Mesendoderm (in vitro differentiated cells): Measurements from ENCODE around the gene NOC2L.
A peak's percentile ranks its signal among the peaks of the same experiment; 100 is the strongest.

ENCODE experiments used
- DNase-seq: peaks from one replicate; pipeline ENCODE4 v3.0.0; 2013
- H2AK5ac ChIP-seq: 2 replicates; pipeline ENCODE4 v1.6.1; 2013; ENCODE audit warnings: low read length, inconsistent platforms
- H2BK120ac ChIP-seq: 2 replicates; pipeline ENCODE4 v1.6.1; 2013; ENCODE audit warnings: low read depth, mild to moderate bottlenecking, low read length, moderate library complexity, mixed read lengths
- H2BK15ac ChIP-seq: replicated peaks from 2 replicates; pipeline ENCODE4 v1.6.1; 2013; ENCODE audit warnings: low read depth, mild to moderate bottlenecking, moderate library complexity
- H2BK5ac ChIP-seq: 2 replicates; pipeline ENCODE4 v1.6.1; 2013; ENCODE audit warnings: low read length, inconsistent platforms
- H3K18ac ChIP-seq: 2 replicates; pipeline ENCODE4 v1.6.1; 2013; ENCODE audit warnings: mild to moderate bottlenecking, low read length, mixed read lengths
- H3K23ac ChIP-seq: one replicate; pipeline ENCODE4 v1.6.1; 2013; ENCODE audit warnings: low read length
- H3K27ac ChIP-seq: 2 replicates; pipeline ENCODE4 v1.5.1; 2013; ENCODE audit warnings: low read depth, mild to moderate bottlenecking, inconsistent platforms, low read length, moderate library complexity
- H3K27me3 ChIP-seq: 2 replicates; pipeline ENCODE4 v1.6.1; 2013; ENCODE audit warnings: low read length, control low read depth, mild to moderate bottlenecking, inconsistent platforms; ENCODE audit not compliant: insufficient read depth, poor library complexity
- H3K36me3 ChIP-seq: 2 replicates; pipeline ENCODE4 v1.6.1; 2013; ENCODE audit warnings: low read length, inconsistent platforms; ENCODE audit not compliant: control insufficient read depth, insufficient read depth
- H3K4ac ChIP-seq: one replicate; pipeline ENCODE4 v1.6.1; 2013; ENCODE audit warnings: low read depth, mild to moderate bottlenecking, low read length, moderate library complexity
- H3K4me1 ChIP-seq: 2 replicates; pipeline ENCODE4 v1.6.1; 2013; ENCODE audit warnings: low read depth, low read length, inconsistent platforms; ENCODE audit not compliant: control insufficient read depth
- H3K4me2 ChIP-seq: 2 replicates; pipeline ENCODE4 v1.6.1; 2013; ENCODE audit warnings: low read length
- H3K4me3 ChIP-seq: 2 replicates; pipeline ENCODE4 v1.5.1; 2013; ENCODE audit warnings: mild to moderate bottlenecking, low read length
- H3K56ac ChIP-seq: one replicate; pipeline ENCODE4 v1.6.1; 2013; ENCODE audit warnings: low read length
- H3K79me1 ChIP-seq: 2 replicates; pipeline ENCODE4 v1.6.1; 2013; ENCODE audit warnings: low read length, inconsistent platforms
- H3K79me2 ChIP-seq: 2 replicates; pipeline ENCODE4 v1.6.1; 2013; ENCODE audit warnings: mild to moderate bottlenecking, low read length; ENCODE audit not compliant: control insufficient read depth, insufficient read depth
- H3K9ac ChIP-seq: 2 replicates; pipeline ENCODE4 v1.6.1; 2013; ENCODE audit warnings: low read length, inconsistent platforms
- H4K5ac ChIP-seq: one replicate; pipeline ENCODE4 v1.6.1; 2013; ENCODE audit warnings: low read length
- H4K8ac ChIP-seq: one replicate; pipeline ENCODE4 v1.6.1; 2013; ENCODE audit warnings: low read depth, mild to moderate bottlenecking, control low read depth, low read length, moderate library complexity
- WGBS: extraction: QIAGEN DNeasy Blood & Tissue Kit; methylation state at CpG from one replicate; pipeline ENCODE4 v1.1.7; 2013; ENCODE audit warnings: low lambda C conversion rate, missing lambda C conversion rate; ENCODE audit not compliant: insufficient coverage; ENCODE audit errors: extremely low coverage; 5-methylcytosine and 5-hydroxymethylcytosine counted together

Gene NOC2L

DNA sequence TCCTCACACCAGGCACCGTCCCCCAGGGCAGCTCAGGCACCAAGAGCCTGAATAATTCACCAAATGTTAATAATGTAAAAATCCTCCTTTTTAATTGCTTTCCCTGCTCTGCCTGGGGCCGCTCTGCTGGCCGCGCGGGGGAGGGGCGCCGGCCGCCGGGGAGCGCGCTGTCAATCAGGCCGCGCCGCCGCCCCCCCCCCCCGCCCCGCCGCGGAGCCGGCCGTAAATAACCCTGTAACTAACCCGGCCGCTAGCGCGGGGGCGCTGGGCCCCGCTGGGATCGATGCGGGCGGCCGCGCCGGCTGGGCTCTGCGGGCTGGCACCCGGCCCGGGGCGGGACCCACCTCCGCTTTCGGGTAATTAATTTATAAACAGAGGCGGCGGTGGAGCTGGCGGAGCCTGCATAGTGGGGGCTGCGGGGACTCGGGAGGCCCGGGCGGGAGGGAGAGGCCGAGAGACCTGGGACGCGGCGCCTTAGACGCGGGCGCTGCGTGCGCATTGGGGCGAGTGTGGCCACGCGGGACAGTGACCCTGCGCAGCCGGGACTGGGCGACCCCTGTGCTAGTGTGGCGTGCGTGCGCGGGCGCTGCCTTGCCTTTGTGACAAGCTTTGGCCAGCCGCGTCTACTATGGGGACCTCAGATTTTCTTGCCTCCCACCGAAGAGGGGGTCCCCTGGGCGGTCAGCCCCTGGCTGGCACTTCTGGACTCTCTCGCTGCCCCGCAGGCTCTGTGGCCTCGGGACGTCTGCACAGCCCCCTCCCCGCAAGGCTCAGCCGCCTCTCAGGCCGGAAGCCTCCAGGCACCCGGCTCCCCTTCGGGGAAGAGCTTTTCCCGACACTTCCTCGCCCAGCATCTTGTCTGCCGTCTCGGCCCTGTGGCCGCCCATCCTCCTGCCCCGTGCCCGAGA is 18.7 kb downstream of the NOC2L start:
- H2BK5ac ChIP-seq: peak overlapping the region; percentile 62
- H3K4me1 ChIP-seq: peaks cover 9% of the 10 kb centered on the region
- H3K23ac ChIP-seq: peak overlapping the region; percentile 98
- WGBS: no CpG with 5 or more reads among the region's 86 CpGs
- no peak overlapping the region for H2BK15ac ChIP-seq
- H3K4ac ChIP-seq: peak overlapping the region; percentile 98
- H2AK5ac ChIP-seq: no peak overlapping the region
- peak overlapping the region; percentile 60 for H3K4me2 ChIP-seq
- H2BK120ac ChIP-seq: peak overlapping the region; percentile 14
- H4K5ac ChIP-seq: no peak overlapping the region
- peak overlapping the region; percentile 90 for H3K9ac ChIP-seq
- H3K18ac ChIP-seq: peak overlapping the region; percentile 61
- H3K79me2 ChIP-seq: no peaks in the 10 kb centered on the region
- H3K56ac ChIP-seq: peak overlapping the region; percentile 96
- H3K36me3 ChIP-seq: no peaks in the 10 kb centered on the region
- no peaks in the 10 kb centered on the region for H3K27me3 ChIP-seq
- peak overlapping the region; percentile 36 for H3K27ac ChIP-seq
- H3K79me1 ChIP-seq: no peaks in the 10 kb centered on the region
- peak; percentile 80 for DNase-seq
- H4K8ac ChIP-seq: no peak overlapping the region
- peak overlapping the region; percentile 31 for H3K4me3 ChIP-seq

DNA sequence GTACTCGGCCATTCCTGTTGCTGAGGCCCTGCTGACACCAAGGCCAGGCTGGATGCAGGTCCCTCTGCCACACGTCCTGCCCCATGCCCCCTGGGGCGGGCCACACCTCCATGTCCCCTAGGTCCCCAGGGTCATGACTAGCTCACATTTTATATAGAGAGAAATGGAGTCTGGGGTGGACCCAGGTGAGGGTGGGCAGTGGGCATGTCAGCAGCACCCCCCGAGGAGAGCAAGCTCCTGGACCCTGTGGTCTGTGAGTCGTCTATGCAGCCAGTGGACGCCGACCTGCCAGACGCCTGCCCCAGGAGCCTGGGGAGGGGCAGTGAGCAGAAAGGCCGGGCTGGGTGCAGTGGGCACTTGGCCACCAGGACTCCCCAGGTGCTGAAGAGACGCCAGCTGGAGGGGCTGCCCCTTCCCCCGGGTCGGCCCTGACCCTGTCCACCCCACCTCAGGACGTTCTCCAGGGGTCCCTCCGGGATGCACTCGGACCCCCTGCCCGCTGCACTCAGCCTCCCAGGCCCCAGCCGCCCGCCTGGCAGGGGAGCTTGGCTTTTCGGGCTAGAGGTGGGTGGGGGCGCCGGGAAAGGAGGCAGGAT is 19.4 kb downstream of the NOC2L start:
- H3K27ac ChIP-seq: no peak overlapping the region
- no peak overlapping the region for H3K4me3 ChIP-seq
- H3K79me2 ChIP-seq: no peaks in the 10 kb centered on the region
- H3K4me1 ChIP-seq: peaks cover 15% of the 10 kb centered on the region
- no peak overlapping the region for H2AK5ac ChIP-seq
- H3K27me3 ChIP-seq: no peaks in the 10 kb centered on the region
- H4K8ac ChIP-seq: no peak overlapping the region
- H3K4me2 ChIP-seq: no peak overlapping the region
- no peak overlapping the region for H2BK15ac ChIP-seq
- H3K23ac ChIP-seq: peak overlapping the region; percentile 38
- peak overlapping the region; percentile 47 for H3K18ac ChIP-seq
- no peaks in the 10 kb centered on the region for H3K79me1 ChIP-seq
- peak overlapping the region; percentile 89 for H3K56ac ChIP-seq
- H3K4ac ChIP-seq: peak overlapping the region; percentile 89
- H2BK5ac ChIP-seq: peak overlapping the region; percentile 59
- no peak overlapping the region for H4K5ac ChIP-seq
- H3K36me3 ChIP-seq: no peaks in the 10 kb centered on the region
- peak overlapping the region; percentile 60 for H3K9ac ChIP-seq
- WGBS: no CpG with 5 or more reads among the region's 21 CpGs
- no peak overlapping the region for H2BK120ac ChIP-seq
- DNase-seq: no peak

DNA sequence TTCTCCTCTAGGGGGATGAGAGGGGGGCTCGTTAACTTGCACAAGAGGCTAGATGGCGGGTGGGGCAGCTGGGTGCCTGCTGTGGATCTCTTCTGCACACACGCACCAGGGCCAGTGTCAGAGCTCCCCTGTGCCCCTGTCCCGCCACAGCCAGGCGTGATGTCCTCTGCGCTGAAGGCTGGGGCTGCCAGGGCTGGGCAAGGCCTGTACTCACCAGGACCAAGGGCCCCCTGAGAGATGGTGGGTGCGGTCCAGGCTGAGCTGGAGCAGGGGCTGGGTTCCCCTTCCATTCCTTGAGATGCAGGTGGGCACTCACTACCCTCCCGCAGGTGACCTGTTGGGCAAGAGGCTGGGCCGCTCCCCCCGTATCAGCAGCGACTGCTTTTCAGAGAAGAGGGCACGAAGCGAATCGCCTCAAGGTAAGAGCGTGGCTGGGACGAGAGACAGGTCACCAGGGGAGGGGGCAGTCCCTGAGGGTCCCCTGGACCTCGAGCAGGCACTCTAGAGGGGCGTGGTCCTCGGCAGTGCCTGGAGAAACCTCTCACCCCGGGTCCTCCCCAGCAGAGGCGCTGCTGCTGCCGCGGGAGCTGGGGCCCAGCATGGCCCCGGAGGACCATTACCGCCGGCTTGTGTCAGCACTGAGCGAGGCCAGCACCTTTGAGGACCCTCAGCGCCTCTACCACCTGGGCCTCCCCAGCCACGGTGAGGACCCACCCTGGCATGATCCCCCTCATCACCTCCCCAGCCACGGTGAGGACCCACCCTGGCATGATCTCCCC is 20.2 kb downstream of the NOC2L start:
- Histone ChIP-seq H3K18ac (peak overlapping the region; percentile 5), H3K79me2 (no peaks in the 10 kb centered on the region), H2BK5ac (peak overlapping the region; percentile 59), H3K23ac (peak overlapping the region; percentile 38), H3K27me3 (no peaks in the 10 kb centered on the region), H2BK120ac (no peak overlapping the region), H3K79me1 (no peaks in the 10 kb centered on the region), H3K4me3 (no peak overlapping the region), H3K9ac (peak overlapping the region; percentile 60), H2AK5ac (no peak overlapping the region), H4K8ac (no peak overlapping the region), H2BK15ac (no peak overlapping the region), H4K5ac (no peak overlapping the region), H3K36me3 (no peaks in the 10 kb centered on the region), H3K4me1 (peaks cover 15% of the 10 kb centered on the region), H3K4me2 (no peak overlapping the region), H3K56ac (peak overlapping the region; percentile 89), H3K27ac (no peak overlapping the region), H3K4ac (peak overlapping the region; percentile 89)
- WGBS: no CpG with 5 or more reads among the region's 30 CpGs
- peak; percentile 75 for DNase-seq

DNA sequence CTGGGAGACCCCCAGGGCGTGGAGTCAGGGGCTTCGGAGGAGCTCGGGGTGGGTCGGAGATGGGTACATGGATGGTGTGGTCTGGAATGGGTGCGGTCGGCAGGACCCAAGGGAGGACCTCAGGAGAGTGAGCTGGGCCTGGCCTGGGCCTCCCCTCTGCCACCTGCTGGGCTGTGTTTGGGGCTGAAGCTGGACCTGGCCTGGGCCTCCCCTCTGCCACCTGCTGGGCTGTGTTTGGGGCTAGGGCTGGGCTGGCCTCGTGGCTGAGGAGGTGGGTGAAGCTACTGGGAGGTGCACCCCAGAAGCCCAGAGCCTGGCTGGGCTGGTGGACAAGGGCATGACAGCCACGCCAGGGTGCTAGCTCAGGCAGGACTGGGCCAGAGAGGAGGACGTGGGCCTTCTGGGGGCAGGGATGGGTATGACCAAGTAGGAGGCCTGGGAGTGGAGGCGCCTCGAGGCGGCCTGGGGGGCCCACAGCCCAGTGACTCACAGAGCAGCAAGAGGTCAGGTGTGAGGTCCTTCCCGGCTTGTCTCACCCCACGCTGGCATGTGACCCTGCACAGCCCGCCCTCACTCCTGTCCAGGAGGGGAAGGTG is 20.9 kb downstream of the NOC2L start:
- no peak overlapping the region for H3K18ac ChIP-seq
- no peaks in the 10 kb centered on the region for H3K27me3 ChIP-seq
- no peaks in the 10 kb centered on the region for H3K79me1 ChIP-seq
- no peak overlapping the region for H3K4me2 ChIP-seq
- H3K36me3 ChIP-seq: no peaks in the 10 kb centered on the region
- no peaks in the 10 kb centered on the region for H3K79me2 ChIP-seq
- no peak overlapping the region for H3K4me3 ChIP-seq
- DNase-seq: no peak
- H3K27ac ChIP-seq: no peak overlapping the region
- H4K8ac ChIP-seq: no peak overlapping the region
- H2BK120ac ChIP-seq: no peak overlapping the region
- H2BK5ac ChIP-seq: no peak overlapping the region
- H3K56ac ChIP-seq: peak overlapping the region; percentile 22
- no peak overlapping the region for H2BK15ac ChIP-seq
- H3K23ac ChIP-seq: no peak overlapping the region
- no peak overlapping the region for H3K4ac ChIP-seq
- H3K4me1 ChIP-seq: peaks cover 15% of the 10 kb centered on the region
- H3K9ac ChIP-seq: no peak overlapping the region
- H2AK5ac ChIP-seq: no peak overlapping the region
- no CpG with 5 or more reads among the region's 15 CpGs for WGBS
- H4K5ac ChIP-seq: no peak overlapping the region

DNA sequence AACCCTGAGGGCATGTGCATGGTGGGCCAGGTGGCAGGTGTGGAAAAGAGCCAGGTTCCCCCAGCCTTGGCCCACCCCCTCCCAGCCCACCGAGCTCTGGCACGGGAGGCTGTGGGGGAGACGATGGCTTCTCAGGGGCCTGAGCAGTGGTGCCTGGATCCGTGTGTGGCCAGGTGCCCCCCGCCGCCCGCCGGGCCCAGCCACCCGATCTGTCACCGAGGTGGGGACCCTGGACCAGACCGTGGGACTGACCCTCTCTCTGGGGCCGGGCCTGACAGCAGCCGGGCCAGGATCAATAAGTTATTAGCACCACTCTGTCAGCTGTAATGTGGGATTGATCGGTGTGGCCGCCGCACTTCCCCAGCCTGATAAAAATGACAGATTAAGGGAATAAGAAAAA is 21.5 kb downstream of the NOC2L start:
- Histone ChIP-seq H3K27me3 (no peaks in the 10 kb centered on the region), H3K79me1 (no peaks in the 10 kb centered on the region), H3K56ac (no peak overlapping the region), H3K36me3 (no peaks in the 10 kb centered on the region), H3K23ac (no peak overlapping the region), H2BK5ac (no peak overlapping the region), H3K18ac (no peak overlapping the region), H3K4ac (no peak overlapping the region), H3K9ac (no peak overlapping the region), H3K79me2 (no peaks in the 10 kb centered on the region), H3K27ac (no peak overlapping the region), H4K5ac (no peak overlapping the region), H3K4me1 (peaks cover 15% of the 10 kb centered on the region), H3K4me3 (no peak overlapping the region), H2AK5ac (no peak overlapping the region), H4K8ac (no peak overlapping the region), H2BK15ac (no peak overlapping the region), H2BK120ac (no peak overlapping the region), H3K4me2 (no peak overlapping the region)
- no CpG with 5 or more reads among the region's 16 CpGs for WGBS
- no peak for DNase-seq
